Smooth muscle cell (in vitro differentiated cells): ENCODE results near the gene POLQ. TPM values are rescaled to one million over a fixed set of nuclear protein-coding genes. Genes with fewer than 3 reads are reported as not detected.
A peak's percentile ranks its signal among the peaks of the same experiment; 100 is the strongest.

Experiments used
- DNase-seq: peaks from one replicate; lab custom pipeline; 2025; ENCODE audit not compliant: unreplicated experiment; lab: John Stamatoyannopoulos, UW
- H2AFZ ChIP-seq: fragments of 200-600 bp; sonication (generic); 2 replicates; pipeline ENCODE4 v1.6.0; 2016; ENCODE audit warnings: antibody characterized with exemption, low read depth, mild to moderate bottlenecking
- H3F3A ChIP-seq: fragments of 200-600 bp; sonication (generic); 2 replicates; pipeline ENCODE4 v1.6.0; 2017; ENCODE audit warnings: antibody characterized with exemption, low read depth
- H3K27ac ChIP-seq: fragments of 200-600 bp; sonication (generic); 2 replicates; pipeline ENCODE4 v1.5.1; 2016; ENCODE audit warnings: low read depth, mild to moderate bottlenecking
- H3K27me3 ChIP-seq: fragments of 200-600 bp; sonication (generic); 2 replicates; pipeline ENCODE4 v1.6.1; 2016; ENCODE audit warnings: low read depth, mild to moderate bottlenecking
- H3K36me3 ChIP-seq: fragments of 200-600 bp; sonication (generic); 2 replicates; pipeline ENCODE4 v1.5.1; 2016; ENCODE audit warnings: low read depth
- H3K4me1 ChIP-seq: fragments of 200-600 bp; sonication (generic); 2 replicates; pipeline ENCODE4 v1.5.1; 2016; ENCODE audit warnings: low read depth
- H3K4me2 ChIP-seq: fragments of 200-600 bp; sonication (generic); 2 replicates; pipeline ENCODE4 v1.6.0; 2016; ENCODE audit warnings: mild to moderate bottlenecking
- H3K4me3 ChIP-seq: fragments of 200-600 bp; sonication (generic); 2 replicates; pipeline ENCODE4 v1.5.1; 2016; ENCODE audit warnings: mild to moderate bottlenecking
- H3K79me2 ChIP-seq: fragments of 200-600 bp; sonication (generic); 2 replicates; pipeline ENCODE4 v1.6.0; 2016; ENCODE audit warnings: low read depth, mild to moderate bottlenecking
- H3K9ac ChIP-seq: fragments of 200-600 bp; sonication (generic); 2 replicates; pipeline ENCODE4 v1.6.0; 2016; ENCODE audit warnings: low read depth
- H3K9me3 ChIP-seq: fragments of 200-600 bp; sonication (generic); replicated peaks from 2 replicates; pipeline ENCODE4 v1.5.1; 2016; ENCODE audit warnings: low read depth
- H4K20me1 ChIP-seq: fragments of 200-600 bp; sonication (generic); 2 replicates; pipeline ENCODE4 v1.6.0; 2016; ENCODE audit warnings: low read depth
- WGBS: methylation state at CpG from one replicate; pipeline ENCODE4 v1.1.7; 2016; ENCODE audit warnings: low lambda C conversion rate; 5-methylcytosine and 5-hydroxymethylcytosine counted together
- polyA plus RNA-seq: library from polyadenylated mRNA; unstranded; fragments of >200 nt; fragmentation: Nextera tagmentation; extraction: Ambion mirVana; gene quantifications from 2 replicates; pipeline ENCODE4 v1.2.1, GENCODE V29; 2016
- total RNA-seq: library from RNA; depleted of rRNA; stranded (reverse); fragments of >200 nt; gene quantifications from 2 replicates; pipeline ENCODE4 v1.2.3, GENCODE V29; 2014
- TF ChIP-seq, protein P1 (sequence below): fragments of 200-600 bp; sonication (generic); IDR thresholded peaks from 2 replicates; pipeline ENCODE4 v1.5.1; 2017; ENCODE audit warnings: borderline replicate concordance, mild to moderate bottlenecking, antibody characterized with exemption; ENCODE audit not compliant: insufficient read depth, poor library complexity, severe bottlenecking

The POLQ gene
- total and polyA plus RNA-seq, 2 experiments from 2014 or later, result 1.8 to 4.0 TPM

DNA sequence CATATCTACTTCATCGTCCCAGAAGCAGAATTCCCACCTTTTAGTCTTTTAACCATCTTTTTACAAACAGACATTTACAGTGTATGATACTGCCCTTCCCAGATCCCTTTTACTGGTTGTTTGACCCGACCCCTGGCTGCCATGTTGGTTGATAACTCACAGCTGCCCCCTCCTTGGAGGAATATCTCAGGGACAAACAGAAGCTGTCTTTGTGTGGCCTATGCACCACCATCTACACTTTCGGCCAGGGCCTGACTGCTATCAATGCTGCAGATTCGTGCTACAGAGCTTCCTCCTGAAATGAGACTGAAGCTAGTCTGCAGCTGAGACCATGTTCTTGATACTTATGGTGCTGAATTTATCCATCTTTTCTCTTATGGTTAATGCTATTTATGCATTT lies 6.6 kb upstream of the POLQ start:
- Histone ChIP-seq H3K9me3 (no peaks in the 10 kb centered on the region), H3K4me1 (no peaks in the 10 kb centered on the region), H2AFZ (peak overlapping the region; percentile 90), H3K4me2 (no peak overlapping the region), H3F3A (no peaks in the 10 kb centered on the region), H3K36me3 (no peaks in the 10 kb centered on the region), H4K20me1 (no peaks in the 10 kb centered on the region), H3K4me3 (no peak overlapping the region), H3K27ac (no peak overlapping the region), H3K9ac (no peak overlapping the region), H3K27me3 (no peaks in the 10 kb centered on the region), H3K79me2 (no peaks in the 10 kb centered on the region)
- TF ChIP-seq, protein P1, sequence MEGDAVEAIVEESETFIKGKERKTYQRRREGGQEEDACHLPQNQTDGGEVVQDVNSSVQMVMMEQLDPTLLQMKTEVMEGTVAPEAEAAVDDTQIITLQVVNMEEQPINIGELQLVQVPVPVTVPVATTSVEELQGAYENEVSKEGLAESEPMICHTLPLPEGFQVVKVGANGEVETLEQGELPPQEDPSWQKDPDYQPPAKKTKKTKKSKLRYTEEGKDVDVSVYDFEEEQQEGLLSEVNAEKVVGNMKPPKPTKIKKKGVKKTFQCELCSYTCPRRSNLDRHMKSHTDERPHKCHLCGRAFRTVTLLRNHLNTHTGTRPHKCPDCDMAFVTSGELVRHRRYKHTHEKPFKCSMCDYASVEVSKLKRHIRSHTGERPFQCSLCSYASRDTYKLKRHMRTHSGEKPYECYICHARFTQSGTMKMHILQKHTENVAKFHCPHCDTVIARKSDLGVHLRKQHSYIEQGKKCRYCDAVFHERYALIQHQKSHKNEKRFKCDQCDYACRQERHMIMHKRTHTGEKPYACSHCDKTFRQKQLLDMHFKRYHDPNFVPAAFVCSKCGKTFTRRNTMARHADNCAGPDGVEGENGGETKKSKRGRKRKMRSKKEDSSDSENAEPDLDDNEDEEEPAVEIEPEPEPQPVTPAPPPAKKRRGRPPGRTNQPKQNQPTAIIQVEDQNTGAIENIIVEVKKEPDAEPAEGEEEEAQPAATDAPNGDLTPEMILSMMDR, result no peak
- DNase-seq, result no peak
- 61% methylated on average over 4 of the region's 4 CpGs for WGBS

DNA sequence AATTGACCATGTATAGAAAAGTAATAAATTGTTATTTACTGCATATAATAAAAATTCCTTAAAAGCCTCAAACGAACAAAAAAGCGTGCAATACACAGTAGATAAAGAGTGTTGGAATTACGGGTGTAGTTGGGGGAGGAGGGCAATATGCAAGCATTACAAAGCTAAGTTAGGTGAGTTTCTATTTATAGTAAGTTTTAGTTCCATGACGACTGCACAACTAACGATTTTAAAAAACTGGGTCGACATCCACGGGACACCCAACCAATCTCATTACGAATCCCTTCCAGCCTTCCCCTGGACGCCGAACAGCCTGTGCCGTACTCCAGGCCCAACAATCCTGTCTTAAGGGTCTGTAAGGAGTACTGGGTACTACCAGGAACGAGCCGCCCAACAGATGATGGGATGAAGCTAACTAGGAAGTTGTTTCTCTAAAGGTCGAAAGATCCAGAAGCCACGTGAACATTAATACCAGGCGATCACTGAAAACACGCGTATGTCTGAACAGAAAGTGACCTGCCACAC lies 677 bp downstream of the POLQ start:
- peak overlapping the region; percentile 100 for H2AFZ ChIP-seq
- H3K4me1 ChIP-seq, result peaks cover 7% of the 10 kb centered on the region
- peaks cover 10% of the 10 kb centered on the region for H3K79me2 ChIP-seq
- H3K9ac ChIP-seq, result peak overlapping the region; percentile 66
- no peaks in the 10 kb centered on the region for H3K9me3 ChIP-seq
- H3K4me2 ChIP-seq, result peak overlapping the region; percentile 97
- TF ChIP-seq, protein P1, result no peak
- 7% methylated on average over 18 of the region's 18 CpGs for WGBS
- H3K27ac ChIP-seq, result no peak overlapping the region
- no peaks in the 10 kb centered on the region for H4K20me1 ChIP-seq
- H3K27me3 ChIP-seq, result no peaks in the 10 kb centered on the region
- no peak for DNase-seq
- peak overlapping the region; percentile 76 for H3K4me3 ChIP-seq
- no peaks in the 10 kb centered on the region for H3K36me3 ChIP-seq
- no peaks in the 10 kb centered on the region for H3F3A ChIP-seq

DNA sequence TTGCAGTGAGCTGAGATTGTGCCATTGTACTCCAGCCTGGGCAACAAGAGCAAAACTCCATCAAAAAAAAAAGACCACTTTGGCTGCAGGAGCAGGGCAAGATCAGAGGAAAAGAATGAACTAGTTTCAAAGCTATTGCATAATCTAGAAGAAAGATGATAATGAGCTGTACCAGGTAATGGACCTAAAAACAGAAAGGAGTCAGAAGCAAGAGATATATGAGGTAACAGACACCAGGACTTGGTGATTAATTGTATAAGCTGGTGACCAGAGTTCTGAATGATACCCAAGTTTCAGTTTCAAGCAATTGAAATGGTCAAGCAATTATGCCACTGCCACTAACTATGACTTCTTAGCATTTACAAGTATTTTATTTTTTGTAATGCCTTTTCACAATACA lies 2.9 kb downstream of the POLQ start:
- no peak overlapping the region for H3K4me3 ChIP-seq
- peaks cover 7% of the 10 kb centered on the region for H3K4me1 ChIP-seq
- no peaks in the 10 kb centered on the region for H3K9me3 ChIP-seq
- TF ChIP-seq, protein P1, result no peak
- no peaks in the 10 kb centered on the region for H3K27me3 ChIP-seq
- H3K79me2 ChIP-seq, result peaks cover 10% of the 10 kb centered on the region
- H2AFZ ChIP-seq, result no peak overlapping the region
- no peaks in the 10 kb centered on the region for H4K20me1 ChIP-seq
- no peak overlapping the region for H3K9ac ChIP-seq
- H3K4me2 ChIP-seq, result no peak overlapping the region
- H3K36me3 ChIP-seq, result no peaks in the 10 kb centered on the region
- no peaks in the 10 kb centered on the region for H3F3A ChIP-seq
- no peak overlapping the region for H3K27ac ChIP-seq
- DNase-seq, result no peak

DNA sequence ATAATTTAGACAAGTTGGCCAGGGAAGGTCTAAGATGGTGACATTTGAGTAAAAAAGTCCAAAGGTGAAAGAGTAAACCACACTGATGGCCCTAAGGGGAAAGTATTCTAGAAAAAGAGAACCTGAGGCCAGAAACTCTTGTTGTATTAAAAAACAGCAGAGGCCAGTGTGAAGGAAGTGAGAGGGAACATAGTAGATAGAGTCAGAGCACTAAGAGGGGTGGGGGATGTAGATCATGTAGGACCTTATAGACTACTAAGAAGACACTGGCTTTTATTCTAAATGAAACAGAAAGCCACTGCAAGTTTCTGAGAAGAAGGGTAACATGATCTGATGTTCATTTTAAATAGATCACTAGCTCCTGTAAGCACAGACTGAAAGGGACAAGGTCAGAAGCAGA lies 14.5 kb downstream of the POLQ start:
- Histone ChIP-seq H3K36me3 (no peaks in the 10 kb centered on the region), H2AFZ (no peak overlapping the region)

More for the DNA sequence above, 14.5 kb downstream of the POLQ start:
- H3K9ac ChIP-seq, result no peak overlapping the region
- H3K4me3 ChIP-seq, result no peak overlapping the region
- no peaks in the 10 kb centered on the region for H3K79me2 ChIP-seq
- no peak for DNase-seq
- TF ChIP-seq, protein P1, result no peak
- H3K4me2 ChIP-seq, result no peak overlapping the region
- no peak overlapping the region for H3K27ac ChIP-seq
- no peaks in the 10 kb centered on the region for H3K9me3 ChIP-seq
- no peaks in the 10 kb centered on the region for H3F3A ChIP-seq
- H3K4me1 ChIP-seq, result no peaks in the 10 kb centered on the region
- no peaks in the 10 kb centered on the region for H4K20me1 ChIP-seq
- no peaks in the 10 kb centered on the region for H3K27me3 ChIP-seq
